Psoas muscle (tissue), 8 donors: ENCODE measurements around the gene XRCC1. TPM values are rescaled to one million over a fixed set of nuclear protein-coding genes. Genes with fewer than 3 reads are reported as not detected.

Source experiments
- ATAC-seq, 4 donors: fragments of 200-7000 bp; cut with Tn5 transposase; one replicate each; pipeline ENCODE4 v1.9.1; 2020; ENCODE audit warnings: moderate library complexity in 3 of 4, mild to moderate bottlenecking in 2 of 4
- DNase-seq, 2 donors: peaks; one replicate each; pipeline ENCODE4 v3.0.0-alpha.2; 2020
- H3K27ac ChIP-seq: fragments of 200-600 bp; one replicate; pipeline ENCODE4 v1.8.0; 2022
- H3K27me3 ChIP-seq, 3 donors: fragments of 200-600 bp in 1 of 3; one replicate each; pipeline versions ENCODE4 v1.6.1 to v1.8.0; 2013 to 2022; ENCODE audit warnings: low read length in 2 of 3, mild to moderate bottlenecking in 2 of 3, moderate library complexity in 1 of 3; ENCODE audit not compliant: insufficient read depth in 3 of 3
- H3K36me3 ChIP-seq, 2 donors: fragments of 200-600 bp in 1 of 2; one replicate each; pipeline versions ENCODE4 v1.6.1 to v1.8.0; 2013 to 2022; ENCODE audit warnings: low read depth in 1 of 2, mild to moderate bottlenecking in 1 of 2, moderate library complexity in 1 of 2; ENCODE audit not compliant: insufficient read depth in 1 of 2
- H3K4me1 ChIP-seq: fragments of 200-600 bp; one replicate; pipeline ENCODE4 v1.8.0; 2022
- H3K4me3 ChIP-seq: fragments of 200-600 bp; one replicate; pipeline ENCODE4 v1.8.0; 2022; ENCODE audit warnings: mild to moderate bottlenecking
- H3K9me3 ChIP-seq: fragments of 200-600 bp; one replicate; pipeline ENCODE4 v1.8.0; 2022
- WGBS, 3 donors: extraction: QIAGEN DNeasy Blood & Tissue Kit; methylation state at CpG; one replicate each; pipeline versions ENCODE4 v1.1.6 to v1.1.7; 2013; 5-methylcytosine and 5-hydroxymethylcytosine counted together
- intact Hi-C, 2 donors: fragments of 100-400 bp; cut with DNase I; formaldehyde crosslinking; loops; one replicate each; pipeline versions ENCODE4 v1.11.0 to v1.14.2; 2022
- polyA plus RNA-seq, 3 donors: library from polyadenylated mRNA; stranded (reverse); fragments of 200-250 nt; gene quantifications; one replicate each; pipeline ENCODE4 v1.2.3, GENCODE V29; 2013
- total RNA-seq, 4 donors: library from RNA; stranded (reverse); fragmentation: NEBNext Ultra II Directional in 2 of 4; extraction: Animal tissue kit (Norgen Biotek cat#: 25700) in 2 of 4; gene quantifications; one replicate each; pipeline versions ENCODE4 v1.2.1 to v1.2.4, GENCODE V29; 2021 to 2023
- TF ChIP-seq, protein P1 (sequence below): fragments of 200-600 bp; IDR thresholded peaks from one replicate; pipeline ENCODE4 v1.8.0; 2022; ENCODE audit warnings: antibody characterized with exemption
- donor health status: healthy with polysubstance abuse.
- donor health status: DM: no; HTN: no; CAD: no; lungs with moderate emphysema.
- donor health status: Bipolar disorder and iron deficiency.
- donor health status: healthy.
- donor health status: DM: yes; HTN: yes; CAD: no.
- donor health status: DM: no; HTN: no; CAD: no.
- donor health status: DM: no; HTN: no; CAD: no.
- donor health status: DM: yes; HTN: yes; CAD: no.

Gene XRCC1
- total and polyA plus RNA-seq, 7 donors = 12.7 to 22.1 (median 14.1) TPM

DNA sequence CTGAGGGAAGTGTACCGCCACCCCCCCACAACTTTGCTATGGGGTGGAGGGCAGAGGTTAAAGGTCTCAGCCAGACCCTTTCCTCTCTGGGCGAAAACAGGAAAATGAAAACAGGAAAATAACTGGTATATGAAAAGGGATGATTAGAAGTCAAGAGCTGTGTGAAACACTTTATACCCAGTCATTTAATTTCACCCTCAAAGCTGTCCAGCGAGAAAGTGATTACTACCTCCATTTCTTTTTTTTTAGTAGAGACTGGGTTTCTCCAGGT lies 70.2 kb downstream of the XRCC1 start:
- peak overlapping the region; percentile 79 for H3K4me3 ChIP-seq
- intact Hi-C loops = no loop called here

DNA sequence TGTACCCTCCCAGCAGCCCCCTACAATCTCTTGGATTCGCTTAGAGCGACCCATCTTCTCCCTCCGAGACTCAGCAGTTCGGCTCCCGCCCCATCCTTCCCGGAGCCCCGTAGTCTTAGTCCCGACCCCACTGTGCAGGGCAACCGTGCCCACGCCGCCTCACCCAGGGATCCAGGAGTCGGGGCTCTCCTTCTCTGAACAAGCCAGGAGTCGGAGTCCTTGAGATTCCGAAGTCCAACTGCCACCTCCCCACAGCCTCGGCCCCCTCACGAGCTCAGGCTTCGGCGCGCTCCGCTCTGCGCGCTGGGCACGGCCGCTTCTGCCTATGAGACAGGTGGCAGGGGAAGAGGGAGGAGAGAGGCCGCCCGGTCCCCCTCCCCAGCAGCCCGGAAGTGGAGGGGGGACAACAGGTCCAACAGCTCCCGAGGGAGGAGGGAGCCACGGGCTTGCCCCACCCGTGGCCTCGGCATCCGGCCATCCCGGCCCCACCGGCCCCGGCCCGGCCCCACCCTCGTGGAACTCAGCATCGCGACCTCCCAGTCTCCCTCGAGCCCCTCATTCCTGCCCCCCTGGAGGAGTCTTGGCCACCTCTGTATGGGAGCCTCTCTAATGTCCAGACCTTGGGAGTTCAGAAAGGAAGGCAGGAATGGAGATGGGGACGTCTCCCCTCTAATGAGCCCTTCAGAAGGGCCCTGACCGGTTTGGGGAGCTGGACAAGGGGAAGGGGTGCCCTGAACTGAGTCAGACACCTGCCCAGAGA lies 70.7 kb downstream of the XRCC1 start, which contains the start of gene PHLDB3:
TSS of gene PHLDB3 (minus strand) at position 321 of the 760 bp plus-strand sequence. CDS start 628 bp downstream, outside the sequence.
- intact Hi-C loops = loop anchor here (5.0 kb wide), 2 partner anchors 37 to 42 kb away; partner anchors contain the start of gene LYPD3 (in 1 of the 2)
- TF ChIP-seq, protein P1, sequence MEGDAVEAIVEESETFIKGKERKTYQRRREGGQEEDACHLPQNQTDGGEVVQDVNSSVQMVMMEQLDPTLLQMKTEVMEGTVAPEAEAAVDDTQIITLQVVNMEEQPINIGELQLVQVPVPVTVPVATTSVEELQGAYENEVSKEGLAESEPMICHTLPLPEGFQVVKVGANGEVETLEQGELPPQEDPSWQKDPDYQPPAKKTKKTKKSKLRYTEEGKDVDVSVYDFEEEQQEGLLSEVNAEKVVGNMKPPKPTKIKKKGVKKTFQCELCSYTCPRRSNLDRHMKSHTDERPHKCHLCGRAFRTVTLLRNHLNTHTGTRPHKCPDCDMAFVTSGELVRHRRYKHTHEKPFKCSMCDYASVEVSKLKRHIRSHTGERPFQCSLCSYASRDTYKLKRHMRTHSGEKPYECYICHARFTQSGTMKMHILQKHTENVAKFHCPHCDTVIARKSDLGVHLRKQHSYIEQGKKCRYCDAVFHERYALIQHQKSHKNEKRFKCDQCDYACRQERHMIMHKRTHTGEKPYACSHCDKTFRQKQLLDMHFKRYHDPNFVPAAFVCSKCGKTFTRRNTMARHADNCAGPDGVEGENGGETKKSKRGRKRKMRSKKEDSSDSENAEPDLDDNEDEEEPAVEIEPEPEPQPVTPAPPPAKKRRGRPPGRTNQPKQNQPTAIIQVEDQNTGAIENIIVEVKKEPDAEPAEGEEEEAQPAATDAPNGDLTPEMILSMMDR = no peak
- peak; percentile 25 to 59 (median 44) for ATAC-seq
- Histone ChIP-seq H3K27ac (peak within 1 kb of the TSS; percentile 75), H3K4me1 (peaks cover 11% of the 10 kb centered on the region), H3K36me3 (peaks cover 0 to 28% of the 10 kb centered on the region in 2 donors), H3K9me3 (no peaks in the 10 kb centered on the region), H3K27me3 (no peaks in the 10 kb centered on the region), H3K4me3 (peak within 1 kb of the TSS; percentile 79)
- peak; percentile 44 to 63 for DNase-seq
- 3% methylated on average over 34 to 42 of the region's 42 CpGs for WGBS, 3 donors

More for the DNA sequence above, 70.2 kb downstream of the XRCC1 start:
- WGBS, 3 donors = 80 to 91% (median 86%) methylated on average over 3 of the region's 3 CpGs
- no peak for ATAC-seq
- Histone ChIP-seq H3K27ac (peak overlapping the region; percentile 75), H3K9me3 (no peaks in the 10 kb centered on the region), H3K4me1 (peaks cover 11% of the 10 kb centered on the region), H3K36me3 (peaks cover 0 to 30% of the 10 kb centered on the region in 2 donors), H3K27me3 (no peaks in the 10 kb centered on the region)
- DNase-seq = no peak
- TF ChIP-seq, protein P1 = no peak

DNA sequence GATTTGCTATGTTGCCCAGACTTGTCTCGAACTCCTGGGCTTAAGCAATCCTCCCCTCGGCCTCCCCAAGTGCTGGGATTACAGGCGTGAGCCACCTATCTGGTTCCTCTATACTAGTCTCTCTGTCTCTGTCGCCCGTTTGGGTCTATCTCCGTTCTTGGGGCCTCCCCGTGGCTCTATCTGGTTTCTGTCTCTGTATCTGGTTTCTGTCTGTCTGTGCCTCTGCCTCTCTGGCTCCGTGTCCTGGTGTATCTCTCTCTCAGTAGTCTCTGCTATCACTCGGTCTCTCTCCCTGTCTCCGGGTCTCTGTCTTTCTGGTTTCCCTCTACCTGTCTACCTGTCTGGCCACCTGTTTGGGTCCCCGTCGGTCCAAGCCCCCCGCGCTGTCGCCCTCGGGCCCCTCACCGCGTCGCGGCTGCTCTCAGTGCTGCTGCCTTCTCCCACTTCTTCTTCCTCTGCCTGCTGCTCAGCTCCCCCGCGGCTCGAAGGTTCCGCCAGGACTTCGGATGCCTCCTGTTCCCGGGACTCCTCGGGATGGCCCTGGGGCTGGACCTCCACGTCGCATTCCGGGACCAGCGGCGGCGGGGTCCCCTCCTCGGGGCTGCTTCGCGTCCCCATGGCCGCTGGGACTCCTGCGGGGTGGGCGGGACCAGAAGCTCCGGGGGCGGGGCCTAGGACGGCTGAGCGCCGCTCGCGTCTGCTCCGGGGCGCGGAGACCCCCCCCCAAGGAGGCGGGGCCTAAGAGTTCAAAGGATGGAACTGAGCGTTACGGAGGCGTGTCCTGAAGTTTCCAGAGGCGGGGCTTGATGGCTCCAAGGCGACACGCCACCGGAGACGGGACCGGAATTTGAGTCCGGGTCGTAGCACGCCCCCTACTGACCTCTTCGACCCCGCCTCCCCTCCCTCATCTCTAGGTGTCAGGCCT lies 71.6 kb downstream of the XRCC1 start:
- intact Hi-C loops = loop anchor here (5.0 kb wide), 2 partner anchors 36 to 41 kb away; partner anchors contain the start of gene LYPD3 (in 1 of the 2)
- peaks cover 0 to 23% of the 10 kb centered on the region in 2 donors for H3K36me3 ChIP-seq
- peak; percentile 97 to 98 for DNase-seq
- peak overlapping the region; percentile 75 for H3K27ac ChIP-seq
- peaks cover 11% of the 10 kb centered on the region for H3K4me1 ChIP-seq
- WGBS, 3 donors = 1 to 2% (median 1%) methylated on average over 63 to 64 of the region's 64 CpGs
- H3K4me3 ChIP-seq = peak overlapping the region; percentile 79
- peak; percentile 99 to 100 (median 99) for ATAC-seq
- H3K27me3 ChIP-seq = no peaks in the 10 kb centered on the region
- no peaks in the 10 kb centered on the region for H3K9me3 ChIP-seq
- TF ChIP-seq, protein P1 = no peak

DNA sequence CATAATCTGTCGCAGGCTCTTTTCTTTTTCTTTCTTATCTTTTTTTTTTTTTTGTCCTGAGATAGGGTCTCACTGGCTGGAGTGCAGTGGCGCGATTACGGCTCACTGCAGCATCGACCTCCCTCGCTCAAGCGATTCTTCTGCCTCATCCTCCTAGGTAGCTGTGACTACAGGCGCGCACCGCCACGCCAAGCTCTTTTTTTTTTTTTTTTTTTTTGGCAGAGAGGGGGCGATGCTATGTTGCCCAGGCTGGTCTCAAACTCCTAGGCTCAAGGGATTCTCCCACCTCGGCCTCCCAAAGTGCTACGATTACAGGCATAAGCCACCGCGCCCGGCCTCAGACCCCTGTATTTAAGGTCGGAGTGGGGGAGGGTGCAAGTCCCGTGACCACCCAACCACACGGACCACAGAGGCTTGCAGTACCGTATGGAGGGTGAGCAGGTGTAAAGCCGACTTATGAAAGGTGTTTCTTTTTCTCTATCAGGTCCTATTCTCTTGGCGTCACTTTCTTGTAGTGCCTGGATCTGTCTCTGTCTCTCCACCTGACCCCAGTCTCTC lies 72.8 kb downstream of the XRCC1 start:
- no peak for ATAC-seq

More for the DNA sequence above, 72.8 kb downstream of the XRCC1 start:
- H3K4me1 ChIP-seq = peaks cover 11% of the 10 kb centered on the region
- H3K27ac ChIP-seq = no peak overlapping the region
- no peak for DNase-seq
- H3K36me3 ChIP-seq = peaks cover 0 to 18% of the 10 kb centered on the region in 2 donors
- no peaks in the 10 kb centered on the region for H3K9me3 ChIP-seq
- no peaks in the 10 kb centered on the region for H3K27me3 ChIP-seq
- no peak overlapping the region for H3K4me3 ChIP-seq
- TF ChIP-seq, protein P1 = no peak
- intact Hi-C loops = loop anchor here (5.0 kb wide), 2 partner anchors 35 to 40 kb away; partner anchors contain the start of gene LYPD3 (in 1 of the 2)
- 78 to 87% (median 86%) methylated on average over 23 of the region's 23 CpGs for WGBS, 3 donors
